Fibroblast of gingiva (primary cell): ENCODE data around the gene FBXO47.

ENCODE experiments used
- DNase-seq: peaks from one replicate; pipeline ENCODE4 v3.0.0-alpha.2; 2011; ENCODE audit warnings: low read depth

The FBXO47 gene

DNA sequence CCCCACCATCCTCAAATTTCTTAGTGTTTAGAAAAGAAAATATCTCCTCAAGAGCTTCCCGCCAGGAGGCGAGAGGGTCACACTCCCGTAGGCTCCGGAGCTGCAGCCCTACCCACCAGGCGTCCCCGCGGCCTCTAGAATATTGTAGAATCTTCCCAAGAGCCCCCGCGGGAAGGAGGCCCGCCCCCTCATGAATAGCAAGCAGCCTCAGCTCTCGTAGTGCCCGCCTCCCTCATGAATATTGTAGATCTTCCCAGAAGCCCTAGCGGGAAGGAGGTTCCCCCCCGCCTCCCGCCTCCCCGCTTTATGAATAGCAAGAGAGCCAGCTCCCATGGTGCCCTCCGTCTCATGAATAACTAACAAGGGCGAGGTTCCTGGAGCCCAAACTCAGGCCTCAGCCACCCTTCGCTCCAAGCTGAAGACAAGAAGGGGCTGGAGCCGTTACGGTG is at the start of gene FBXO47:
Gene FBXO47 (minus strand): TSS at position 114 of the 449 bp plus-strand sequence. CDS start 4,378 bp downstream, outside the sequence.
- peak; percentile 89 for DNase-seq

DNA sequence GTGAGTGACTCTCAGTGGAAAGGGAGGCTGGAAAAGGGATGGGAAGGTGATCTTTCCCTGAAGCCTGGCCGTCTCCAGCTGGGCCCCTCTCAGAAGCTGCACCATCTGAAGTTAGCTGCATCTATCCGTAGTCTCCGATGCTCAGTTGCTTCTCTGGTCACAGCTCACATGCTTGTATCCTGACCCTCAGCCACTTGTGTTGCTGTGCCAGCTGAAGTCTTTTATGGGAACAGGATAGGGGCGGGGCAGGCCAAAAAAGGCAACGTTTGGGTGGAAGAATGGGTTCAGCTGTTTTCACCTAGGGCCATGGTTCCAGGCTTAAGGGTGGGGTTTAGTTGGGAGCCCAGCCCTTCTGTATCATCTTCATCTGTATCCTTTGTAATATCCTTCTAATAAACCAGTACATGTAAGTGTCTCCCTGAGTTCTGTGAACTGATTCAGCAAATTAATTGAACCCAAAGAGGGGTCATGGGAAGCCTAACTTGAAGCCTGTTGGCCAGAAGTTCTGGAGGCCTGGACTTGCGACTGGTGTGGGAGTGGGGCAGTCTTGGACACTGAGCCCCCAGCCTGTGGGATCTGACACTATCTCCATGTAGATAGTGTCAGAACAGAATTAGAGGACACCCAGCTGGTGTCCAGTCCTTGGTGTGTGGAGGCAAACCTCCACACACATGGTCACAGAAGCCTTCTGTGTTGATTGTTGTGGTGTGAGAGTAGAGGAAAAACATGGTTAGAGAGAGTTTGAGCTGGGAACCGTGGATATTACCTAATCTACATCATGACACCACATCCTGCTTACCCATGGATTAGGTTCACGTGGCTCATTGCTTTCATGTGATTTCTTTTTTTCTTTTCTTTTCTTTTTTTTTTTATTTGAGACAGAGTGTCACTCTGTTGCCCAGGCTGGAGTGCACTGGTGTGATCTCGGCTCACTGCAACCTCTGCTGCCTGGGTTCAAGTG is 49.3 kb upstream of the FBXO47 start:
- no peak for DNase-seq

- DNase-seq: no peak
Observed at GRCh38 chr17:39015546-39015935, 48.3 kb upstream of the FBXO47 start.

- DNase-seq: no peak
Observed at GRCh38 chr17:39014795-39015545, 47.8 kb upstream of the FBXO47 start.

DNA sequence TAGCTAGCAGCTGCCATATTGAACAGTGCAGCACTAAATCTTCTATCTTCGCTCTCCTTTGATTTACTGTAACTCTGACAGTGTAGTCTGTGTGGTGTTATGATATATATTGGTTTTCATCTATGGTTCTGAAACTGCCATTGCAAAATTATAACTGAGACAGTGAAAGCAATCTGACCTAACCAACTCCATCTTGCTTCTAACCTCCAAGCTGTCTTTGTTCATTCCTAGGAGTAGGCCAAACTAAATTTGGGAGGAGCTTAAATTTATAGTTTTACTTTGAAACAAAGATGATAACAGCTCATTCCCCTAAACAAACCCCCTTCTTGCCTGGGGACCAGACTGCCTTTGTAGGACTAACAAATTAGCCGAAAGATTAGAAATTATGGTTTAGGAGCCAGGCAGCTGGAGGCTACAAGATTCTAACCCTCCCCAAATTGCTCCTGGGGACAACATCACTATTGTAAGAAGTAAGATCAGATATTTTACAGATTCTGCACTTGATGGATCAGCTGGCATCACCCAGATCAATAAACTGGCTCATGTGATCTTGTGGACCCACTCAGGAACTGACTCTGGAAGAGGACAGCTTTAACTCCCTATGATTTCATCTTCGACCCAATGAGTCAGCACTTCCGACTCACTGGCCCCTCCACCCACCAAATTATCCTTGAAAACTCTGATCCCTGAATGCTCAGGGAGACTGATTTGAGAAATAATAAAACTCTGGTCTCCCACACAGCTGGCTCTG is 47.0 kb upstream of the FBXO47 start:
- peak; percentile 14 for DNase-seq

DNA sequence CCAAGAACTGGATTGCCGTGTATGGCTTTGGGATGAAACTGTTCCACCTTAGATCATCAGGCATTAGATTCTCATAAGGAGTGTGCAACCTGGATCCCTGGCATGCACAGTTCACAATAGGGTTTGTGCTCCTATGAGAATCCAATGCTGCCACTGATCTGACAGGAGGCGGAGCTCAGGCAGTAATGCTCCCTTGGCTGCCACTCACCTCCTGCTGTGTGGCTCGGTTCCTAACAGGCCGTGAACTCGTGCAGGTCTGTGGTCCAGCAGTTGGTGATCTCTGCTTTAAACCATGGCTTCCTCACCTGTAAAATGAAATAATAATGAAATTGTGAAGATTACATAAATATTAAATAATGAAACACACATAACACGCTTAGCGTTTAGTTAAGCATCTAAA is 45.5 kb upstream of the FBXO47 start:
- no peak for DNase-seq

DNA sequence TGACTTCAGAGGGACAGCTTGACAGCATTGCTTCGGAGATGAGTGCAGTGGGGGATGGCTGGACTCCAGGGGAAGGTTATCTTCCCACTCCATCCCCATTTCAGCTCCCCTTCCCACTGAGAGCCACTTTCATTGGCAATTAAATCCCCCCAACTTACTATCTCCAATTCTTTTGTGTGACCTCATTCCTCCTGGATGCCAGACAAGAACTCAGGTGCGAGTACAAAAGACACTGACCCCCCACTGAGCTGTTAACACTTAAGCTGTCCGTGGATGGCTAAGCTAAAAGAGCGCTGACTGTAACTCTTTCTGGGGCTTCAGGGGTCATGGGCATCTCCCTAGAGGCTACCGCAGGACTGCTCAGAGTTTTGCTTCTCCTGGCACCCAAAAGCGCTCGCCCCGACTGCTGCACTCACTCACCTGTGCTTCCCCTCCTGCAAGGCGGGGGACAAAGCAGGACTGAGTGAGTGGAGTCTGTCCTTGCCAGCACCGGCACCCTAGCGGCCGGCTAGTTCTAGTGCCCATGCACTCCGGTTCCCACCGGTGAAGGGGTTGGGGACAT is 44.8 kb upstream of the FBXO47 start:
- DNase-seq: no peak

DNA sequence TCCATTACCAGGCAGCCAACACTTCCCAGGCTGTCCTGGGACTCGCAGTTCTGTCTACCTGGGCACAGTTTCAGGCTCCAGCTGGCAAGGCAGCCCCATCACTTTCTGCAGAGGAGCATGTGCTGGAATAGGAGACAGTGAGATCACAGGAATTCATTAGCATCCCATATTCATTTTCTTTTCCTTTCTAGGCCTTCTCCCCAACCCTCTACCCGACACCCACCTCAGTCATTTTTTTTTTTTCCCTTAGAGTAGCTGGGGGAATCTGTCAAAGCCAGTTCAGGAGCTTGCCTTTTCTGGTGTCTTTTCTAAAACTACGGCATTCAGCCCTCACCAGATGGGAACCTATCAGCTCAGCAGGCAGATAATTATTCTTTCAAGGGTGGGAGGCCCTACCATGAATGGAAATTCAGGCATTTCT is 42.4 kb upstream of the FBXO47 start:
- DNase-seq: no peak

- DNase-seq: no peak
Observed at GRCh38 chr17:39008633-39009032, 41.4 kb upstream of the FBXO47 start.

GRCh38 chr17:39002991-39003715 is 36.0 kb upstream of the FBXO47 start:
- DNase-seq: peak; percentile 94

DNA sequence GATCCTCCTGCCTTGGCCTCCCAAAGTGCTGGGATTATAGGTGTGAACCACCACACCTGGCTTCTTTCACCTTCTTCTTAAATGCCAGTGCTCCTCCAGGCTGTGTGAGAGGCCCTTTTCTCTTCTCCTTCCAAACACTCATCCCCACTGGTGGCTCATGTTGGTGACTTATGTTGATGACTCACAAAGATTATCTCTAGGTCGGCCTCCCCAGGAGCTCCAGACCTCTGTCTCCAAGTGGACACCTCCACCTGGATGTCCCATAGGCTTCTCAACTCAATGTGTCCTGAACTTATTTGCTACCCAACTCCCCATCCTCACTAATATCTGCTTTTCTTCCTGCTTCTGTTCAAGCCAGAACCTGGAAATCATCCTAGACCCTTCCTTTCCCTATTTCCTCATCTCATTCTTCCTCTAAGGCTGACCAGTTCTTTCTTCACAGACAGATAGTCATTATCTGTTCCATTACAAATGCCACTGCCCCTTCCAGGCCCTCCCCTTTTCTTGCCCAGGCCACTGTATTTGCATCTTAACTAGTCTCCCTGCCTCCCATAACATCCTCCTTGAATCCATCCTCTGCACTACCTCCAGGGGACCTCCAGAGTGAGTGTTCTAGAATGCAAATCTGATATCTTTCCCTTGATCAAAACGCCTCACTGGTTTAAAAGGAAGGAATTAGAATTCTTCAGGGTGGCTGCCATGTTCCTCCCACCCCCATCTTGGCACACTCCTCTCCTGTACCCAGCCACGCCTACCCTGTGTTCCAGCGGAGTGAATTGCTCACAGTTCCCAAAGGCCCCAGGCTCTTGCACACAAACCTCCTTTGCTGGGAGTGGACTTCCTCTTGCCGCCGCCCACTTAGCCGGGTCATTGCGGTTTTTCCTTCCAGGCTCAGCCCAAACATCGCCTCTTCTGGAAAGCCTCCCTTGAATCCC is 34.8 kb upstream of the FBXO47 start:
- peak; percentile 94 for DNase-seq

GRCh38 chr17:39000021-39000601 is 32.9 kb upstream of the FBXO47 start:
- DNase-seq: peak; percentile 82

- DNase-seq: no peak
Observed at GRCh38 chr17:38996660-38997337, 29.6 kb upstream of the FBXO47 start.

GRCh38 chr17:38994026-38994425 is 26.8 kb upstream of the FBXO47 start:
- no peak for DNase-seq

DNA sequence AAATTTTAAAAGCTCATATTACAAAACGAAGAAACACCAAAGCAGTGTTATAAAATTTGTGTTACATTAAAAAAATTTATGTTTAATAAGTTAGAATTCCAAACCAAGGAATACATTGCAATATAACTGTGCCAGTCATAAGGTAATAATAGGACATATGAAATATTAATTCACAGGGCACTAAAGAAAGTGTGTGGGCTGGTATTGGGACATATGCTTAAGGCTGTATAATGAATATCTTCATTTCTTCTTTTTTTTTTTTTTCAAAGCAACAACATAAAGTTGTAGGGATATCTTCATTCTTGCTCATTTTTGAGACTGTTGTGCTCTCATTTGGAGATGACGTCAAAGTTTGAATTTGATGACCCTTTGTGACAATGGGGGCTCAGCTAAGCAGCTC is 17.5 kb upstream of the FBXO47 start:
- no peak for DNase-seq

DNA sequence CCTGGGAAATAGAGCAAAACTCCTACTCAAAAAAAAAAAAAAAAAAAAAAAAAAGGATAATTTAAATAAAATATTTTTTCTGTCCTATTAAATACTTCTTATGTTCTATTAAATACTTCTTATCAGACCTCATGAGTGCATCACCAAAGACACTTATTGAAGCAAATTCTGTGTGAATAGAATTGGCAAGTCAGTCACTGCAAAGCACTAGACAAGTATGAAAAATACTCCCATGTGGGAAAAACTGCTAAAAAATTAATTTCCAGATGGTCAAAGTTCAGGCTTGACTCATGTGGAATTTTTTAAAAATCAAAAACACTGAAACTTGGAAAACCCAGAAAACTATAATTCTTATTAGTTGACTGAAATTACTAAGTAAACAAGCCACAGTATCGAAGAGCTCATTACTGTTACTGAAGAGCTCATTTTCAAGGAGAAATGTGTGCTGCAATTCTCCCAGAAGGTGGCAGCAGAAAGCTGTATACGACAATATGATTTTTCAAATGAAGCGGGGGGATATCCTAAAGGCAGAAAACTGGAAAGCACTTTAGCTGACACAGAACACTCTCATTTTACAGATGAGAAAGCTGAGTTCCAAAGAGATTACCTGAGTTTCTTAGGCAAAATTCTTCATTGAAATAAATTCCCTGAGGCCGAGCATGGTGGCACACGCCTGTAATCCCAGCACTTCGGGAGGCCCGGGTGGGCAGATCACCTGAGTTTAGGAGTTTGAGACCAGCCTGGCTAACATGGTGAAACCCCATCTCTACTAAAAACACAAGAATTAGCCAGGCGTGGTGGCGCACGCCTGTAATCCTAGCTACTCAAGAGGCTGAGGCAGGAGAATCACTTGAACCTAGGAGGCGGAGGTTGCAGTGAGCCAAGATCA is 15.9 kb upstream of the FBXO47 start:
- DNase-seq: peak; percentile 63

DNA sequence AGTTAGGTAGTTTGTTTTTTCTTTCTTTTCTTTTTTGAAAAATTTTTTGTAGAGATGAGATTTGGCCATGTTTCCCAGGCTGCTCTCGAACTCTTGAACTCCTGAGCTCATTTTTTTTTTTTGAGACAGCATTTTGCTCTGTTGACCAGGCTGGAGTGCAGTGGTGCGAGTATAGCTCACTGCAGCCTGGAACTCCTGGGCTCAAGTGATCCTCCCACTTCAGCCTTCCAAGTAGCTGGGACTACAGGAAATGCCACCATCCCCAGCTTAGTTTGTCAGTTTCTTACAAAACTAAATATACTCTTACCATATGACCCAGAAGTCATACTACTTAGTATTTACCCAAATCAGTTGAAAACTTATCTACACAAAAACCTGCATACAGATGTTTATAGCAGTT is 14.4 kb upstream of the FBXO47 start:
- no peak for DNase-seq
